ENCODE results near the gene MAGEA2. TPM values are rescaled to one million over a fixed set of nuclear protein-coding genes. Genes with fewer than 3 reads are reported as not detected.
"Not testable (repeated sequence)": the region's sequence is repeated elsewhere in the genome, so short reads cannot be mapped to it uniquely, and the experiment has no call there.

Gene MAGEA2
- not detected for total RNA-seq
- not detected for total RNA-seq (2013)

- ATAC-seq; H3K27ac Mint-ChIP-seq; H3K27me3 ChIP-seq (ENCODE audit: control insufficient read depth, insufficient read depth, low read length); H3K4me1 ChIP-seq (ENCODE audit: control insufficient read depth, insufficient read depth, low read length); H3K4me1 Mint-ChIP-seq; H3K27ac ChIP-seq (ENCODE audit: low read length); intact Hi-C loops (cut with micrococcal nuclease); H3K9me3 Mint-ChIP-seq; DNase-seq; H3K4me3 Mint-ChIP-seq; H3K4me3 ChIP-seq (ENCODE audit: low read length); H3K36me3 Mint-ChIP-seq; H3K27me3 Mint-ChIP-seq (ENCODE audit: low read depth in 2 of 2); H3K9me3 ChIP-seq (ENCODE audit: control insufficient read depth, insufficient read depth, low read length); H3K36me3 ChIP-seq (ENCODE audit: control insufficient read depth, insufficient read depth, low read length): not testable (repeated sequence)
- no CpG with 5 or more reads among the region's 35 CpGs for WGBS (ENCODE audit: insufficient coverage)
These were observed at the start of gene MAGEA2 for GRCh38 chrX:152753686-152754650. Gene MAGEA2 (minus strand): TSS chrX:152753842. CDS start chrX:152751363, 2,479 bp downstream.

- H3K4me1 ChIP-seq (ENCODE audit: control insufficient read depth, insufficient read depth, low read length) = no peaks in the 10 kb centered on the region
- TF ChIP-seq CTCF (IDR thresholded peaks at IDR 0.05) = no peak
- ATAC-seq (no peak), DNase-seq (no peak)
- Mint-ChIP-seq H3K9me3 (no peaks in the 10 kb centered on the region), H3K36me3 (no peaks in the 10 kb centered on the region), H3K4me3 (no peak overlapping the region), H3K27me3 (ENCODE audit: low read depth in 2 of 2) (peaks cover 15 to 46% of the 10 kb centered on the region in 2 donors), H3K4me1 (no peaks in the 10 kb centered on the region), H3K27ac (no peak overlapping the region)
- no peaks in the 10 kb centered on the region for H3K36me3 ChIP-seq (ENCODE audit: control insufficient read depth, insufficient read depth, low read length)
- WGBS (ENCODE audit: insufficient coverage) = no CpG with 5 or more reads among the region's 1 CpG
- no peak overlapping the region for H3K4me3 ChIP-seq (ENCODE audit: low read length)
- H3K27me3 ChIP-seq (ENCODE audit: control insufficient read depth, insufficient read depth, low read length) = no peaks in the 10 kb centered on the region
- no peak overlapping the region for H3K27ac ChIP-seq (ENCODE audit: low read length)
- no peaks in the 10 kb centered on the region for H3K9me3 ChIP-seq (ENCODE audit: control insufficient read depth, insufficient read depth, low read length)
- intact Hi-C loops (cut with micrococcal nuclease) = no loop called here
These were observed 45.3 kb upstream of the MAGEA2 start for GRCh38 chrX:152798945-152799344.

- H3K36me3 ChIP-seq (ENCODE audit: control insufficient read depth, insufficient read depth, low read length); H3K9me3 Mint-ChIP-seq; H3K4me3 Mint-ChIP-seq; H3K9me3 ChIP-seq (ENCODE audit: control insufficient read depth, insufficient read depth, low read length); H3K4me1 ChIP-seq (ENCODE audit: control insufficient read depth, insufficient read depth, low read length); H3K27ac ChIP-seq (ENCODE audit: low read length); H3K36me3 Mint-ChIP-seq; H3K27ac Mint-ChIP-seq; H3K27me3 ChIP-seq (ENCODE audit: control insufficient read depth, insufficient read depth, low read length); H3K4me3 ChIP-seq (ENCODE audit: low read length); intact Hi-C loops (cut with micrococcal nuclease); DNase-seq; H3K4me1 Mint-ChIP-seq: not testable (repeated sequence)
- no CpG with 5 or more reads among the region's 3 CpGs for WGBS (ENCODE audit: insufficient coverage)
- H3K27me3 Mint-ChIP-seq (ENCODE audit: low read depth in 2 of 2) = peaks cover 0 to 12% of the 10 kb centered on the region in 2 donors
- ATAC-seq = peak in 1 of 3 donors; percentile 54
These were observed 33.4 kb upstream of the MAGEA2 start for GRCh38 chrX:152787062-152787461.

- H3K27ac Mint-ChIP-seq; H3K27ac ChIP-seq (ENCODE audit: low read length); H3K9me3 ChIP-seq (ENCODE audit: control insufficient read depth, insufficient read depth, low read length); H3K27me3 Mint-ChIP-seq (ENCODE audit: low read depth in 2 of 2); H3K9me3 Mint-ChIP-seq; H3K4me3 ChIP-seq (ENCODE audit: low read length); H3K4me1 ChIP-seq (ENCODE audit: control insufficient read depth, insufficient read depth, low read length); H3K36me3 ChIP-seq (ENCODE audit: control insufficient read depth, insufficient read depth, low read length); ATAC-seq; intact Hi-C loops (cut with micrococcal nuclease); H3K27me3 ChIP-seq (ENCODE audit: control insufficient read depth, insufficient read depth, low read length); H3K4me3 Mint-ChIP-seq; H3K36me3 Mint-ChIP-seq; H3K4me1 Mint-ChIP-seq; DNase-seq: not testable (repeated sequence)
- WGBS (ENCODE audit: insufficient coverage) = no CpG with 5 or more reads among the region's 29 CpGs
These were observed 16.1 kb upstream of the MAGEA2 start, which contains the start of gene MAGEA6 for GRCh38 chrX:152769549-152770289. Gene MAGEA6 (minus strand): TSS chrX:152769689. CDS start chrX:152767650, 2,039 bp downstream.

GRCh38 chrX:152766562-152766961 is 12.9 kb upstream of the MAGEA2 start:
- H3K27me3 Mint-ChIP-seq (ENCODE audit: low read depth in 2 of 2); DNase-seq: not testable (repeated sequence)

GRCh38 chrX:152761582-152761981 is 7.9 kb upstream of the MAGEA2 start:
- H3K9me3 Mint-ChIP-seq; H3K27ac Mint-ChIP-seq; intact Hi-C loops (cut with micrococcal nuclease); H3K36me3 ChIP-seq (ENCODE audit: control insufficient read depth, insufficient read depth, low read length); H3K27ac ChIP-seq (ENCODE audit: low read length); H3K27me3 Mint-ChIP-seq (ENCODE audit: low read depth in 2 of 2); H3K36me3 Mint-ChIP-seq; H3K4me1 ChIP-seq (ENCODE audit: control insufficient read depth, insufficient read depth, low read length); H3K4me1 Mint-ChIP-seq; H3K9me3 ChIP-seq (ENCODE audit: control insufficient read depth, insufficient read depth, low read length); H3K4me3 ChIP-seq (ENCODE audit: low read length); ATAC-seq; H3K4me3 Mint-ChIP-seq; H3K27me3 ChIP-seq (ENCODE audit: control insufficient read depth, insufficient read depth, low read length); DNase-seq: not testable (repeated sequence)
- no CpG with 5 or more reads among the region's 7 CpGs for WGBS (ENCODE audit: insufficient coverage)

More at GRCh38 chrX:152766562-152766961, 12.9 kb upstream of the MAGEA2 start:
- H3K4me3 Mint-ChIP-seq; H3K27ac Mint-ChIP-seq; H3K36me3 ChIP-seq (ENCODE audit: control insufficient read depth, insufficient read depth, low read length); ATAC-seq; H3K9me3 Mint-ChIP-seq; intact Hi-C loops (cut with micrococcal nuclease); H3K27me3 ChIP-seq (ENCODE audit: control insufficient read depth, insufficient read depth, low read length); H3K36me3 Mint-ChIP-seq; H3K9me3 ChIP-seq (ENCODE audit: control insufficient read depth, insufficient read depth, low read length); H3K4me1 ChIP-seq (ENCODE audit: control insufficient read depth, insufficient read depth, low read length); H3K4me3 ChIP-seq (ENCODE audit: low read length); H3K27ac ChIP-seq (ENCODE audit: low read length); H3K4me1 Mint-ChIP-seq: not testable (repeated sequence)
- 93% methylated on average over 6 of the region's 9 CpGs for WGBS (ENCODE audit: insufficient coverage)

GRCh38 chrX:152759544-152759943 is 5.9 kb upstream of the MAGEA2 start:
- H3K27ac Mint-ChIP-seq; H3K4me3 Mint-ChIP-seq; H3K9me3 ChIP-seq (ENCODE audit: control insufficient read depth, insufficient read depth, low read length); H3K4me1 Mint-ChIP-seq; H3K27ac ChIP-seq (ENCODE audit: low read length); H3K27me3 Mint-ChIP-seq (ENCODE audit: low read depth in 2 of 2); DNase-seq; H3K36me3 Mint-ChIP-seq; H3K36me3 ChIP-seq (ENCODE audit: control insufficient read depth, insufficient read depth, low read length); H3K4me1 ChIP-seq (ENCODE audit: control insufficient read depth, insufficient read depth, low read length); intact Hi-C loops (cut with micrococcal nuclease); H3K4me3 ChIP-seq (ENCODE audit: low read length); ATAC-seq; H3K9me3 Mint-ChIP-seq; H3K27me3 ChIP-seq (ENCODE audit: control insufficient read depth, insufficient read depth, low read length): not testable (repeated sequence)
- no CpG with 5 or more reads among the region's 7 CpGs for WGBS (ENCODE audit: insufficient coverage)
